ENCODE measurements around the gene KANSL1L. TPM values are rescaled to one million over a fixed set of nuclear protein-coding genes. Genes with fewer than 3 reads are reported as not detected.
A peak's percentile ranks its signal among the peaks of the same experiment; 100 is the strongest.
"Not testable (repeated sequence)": the region's sequence is repeated elsewhere in the genome, so short reads cannot be mapped to it uniquely, and the experiment has no call there.

KANSL1L gene
- total and polyA plus RNA-seq, 8 donors, result 6.2 to 32.3 (median 15.7) TPM

DNA sequence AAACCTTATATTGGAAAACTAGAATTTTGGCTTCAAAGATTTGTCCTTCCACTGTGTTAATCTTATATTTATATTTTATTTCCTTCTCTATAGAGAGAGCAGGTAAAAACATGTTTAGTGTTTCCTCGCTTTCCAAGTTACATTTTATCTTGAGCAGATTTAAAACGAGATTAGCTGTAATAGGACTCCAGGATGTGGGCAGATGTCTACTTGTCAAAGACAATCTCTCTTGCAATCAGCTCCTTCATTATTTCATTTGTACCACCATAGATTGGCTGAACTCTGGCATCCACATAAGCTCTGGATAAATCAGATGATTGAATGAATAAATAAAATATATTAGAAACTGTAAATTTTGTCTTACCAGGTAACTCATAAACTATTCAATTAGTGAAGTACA lies 17.5 kb upstream of the KANSL1L start:
- ATAC-seq, result no peak
- Histone ChIP-seq H3K9me3 (no peaks in the 10 kb centered on the region), H3K4me1 (peaks cover 13 to 26% (median 25%) of the 10 kb centered on the region in 3 donors), H3K27ac (peak overlapping the region in 2 of 4 donors; percentile 68 to 76), H3K27me3 (no peaks in the 10 kb centered on the region), H3K4me3 (no peak overlapping the region), H3K36me3 (no peaks in the 10 kb centered on the region)
- DNase-seq, result no peak
- TF ChIP-seq, protein P1, sequence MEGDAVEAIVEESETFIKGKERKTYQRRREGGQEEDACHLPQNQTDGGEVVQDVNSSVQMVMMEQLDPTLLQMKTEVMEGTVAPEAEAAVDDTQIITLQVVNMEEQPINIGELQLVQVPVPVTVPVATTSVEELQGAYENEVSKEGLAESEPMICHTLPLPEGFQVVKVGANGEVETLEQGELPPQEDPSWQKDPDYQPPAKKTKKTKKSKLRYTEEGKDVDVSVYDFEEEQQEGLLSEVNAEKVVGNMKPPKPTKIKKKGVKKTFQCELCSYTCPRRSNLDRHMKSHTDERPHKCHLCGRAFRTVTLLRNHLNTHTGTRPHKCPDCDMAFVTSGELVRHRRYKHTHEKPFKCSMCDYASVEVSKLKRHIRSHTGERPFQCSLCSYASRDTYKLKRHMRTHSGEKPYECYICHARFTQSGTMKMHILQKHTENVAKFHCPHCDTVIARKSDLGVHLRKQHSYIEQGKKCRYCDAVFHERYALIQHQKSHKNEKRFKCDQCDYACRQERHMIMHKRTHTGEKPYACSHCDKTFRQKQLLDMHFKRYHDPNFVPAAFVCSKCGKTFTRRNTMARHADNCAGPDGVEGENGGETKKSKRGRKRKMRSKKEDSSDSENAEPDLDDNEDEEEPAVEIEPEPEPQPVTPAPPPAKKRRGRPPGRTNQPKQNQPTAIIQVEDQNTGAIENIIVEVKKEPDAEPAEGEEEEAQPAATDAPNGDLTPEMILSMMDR (IDR thresholded peaks at IDR 0.05), result no peak
- 40 to 46% methylated on average over 2 of the region's 2 CpGs for WGBS, 2 donors
- intact Hi-C loops (cut with DNase I), result loop anchor here in 1 of 3 donors (10.0 kb wide), 1 partner anchor 104 kb away; no protein-coding TSS in a partner anchor
- FAIRE-seq, result no peak

DNA sequence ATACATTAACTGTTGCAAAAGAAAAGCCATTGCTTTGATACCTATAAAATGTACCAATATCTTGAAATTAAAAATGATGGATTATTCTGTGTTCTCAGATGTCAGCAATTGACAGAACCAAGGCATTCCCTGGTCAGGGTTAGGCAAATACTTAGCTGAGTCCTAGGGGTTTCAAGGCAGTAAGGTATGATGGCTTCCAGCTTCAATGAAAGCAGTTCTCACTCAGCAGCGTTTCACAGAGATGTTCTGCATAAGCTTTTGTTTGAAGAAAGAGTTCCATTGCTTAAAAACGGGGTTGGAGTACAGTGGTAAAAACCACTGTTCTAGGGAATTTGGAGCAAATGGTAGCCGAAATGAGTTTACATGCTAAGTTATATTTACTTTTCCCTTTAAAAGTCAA lies 17.0 kb upstream of the KANSL1L start:
- DNase-seq (no peak), ATAC-seq (no peak), FAIRE-seq (no peak)
- 72 to 77% methylated on average over 3 of the region's 3 CpGs for WGBS, 2 donors
- Histone ChIP-seq H3K27ac (peak overlapping the region in 2 of 4 donors; percentile 68 to 76), H3K27me3 (no peaks in the 10 kb centered on the region), H3K36me3 (no peaks in the 10 kb centered on the region), H3K9me3 (no peaks in the 10 kb centered on the region), H3K4me3 (no peak overlapping the region), H3K4me1 (peaks cover 13 to 22% (median 22%) of the 10 kb centered on the region in 3 donors)
- TF ChIP-seq, protein P1 (IDR thresholded peaks at IDR 0.05), result no peak
- intact Hi-C loops (cut with DNase I), result loop anchor here in 1 of 3 donors (10.0 kb wide), 1 partner anchor 103 kb away; no protein-coding TSS in a partner anchor

DNA sequence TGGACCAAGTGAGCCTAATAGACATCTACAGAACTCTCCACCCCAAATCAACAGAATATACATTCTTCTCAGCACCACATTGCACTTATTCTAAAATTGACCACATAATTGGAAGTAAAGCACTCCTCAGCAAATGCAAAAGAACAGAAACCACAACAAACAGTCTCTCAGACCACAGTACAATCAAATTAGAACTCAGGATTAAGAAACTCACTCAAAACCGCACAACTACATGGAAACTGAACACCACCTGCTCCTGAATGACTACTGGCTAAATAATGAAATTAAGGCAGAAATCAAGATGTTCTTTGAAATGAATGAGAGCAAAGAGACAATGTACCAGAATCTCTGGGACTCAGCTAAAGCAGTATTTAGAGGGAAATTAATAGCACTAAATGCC lies 12.7 kb upstream of the KANSL1L start:
- not testable (repeated sequence) for ATAC-seq, H3K4me3 ChIP-seq, H3K9me3 ChIP-seq, H3K36me3 ChIP-seq, H3K27ac ChIP-seq, DNase-seq, H3K27me3 ChIP-seq, FAIRE-seq
- H3K4me1 ChIP-seq, result peaks cover 0 to 22% (median 21%) of the 10 kb centered on the region in 3 donors
- intact Hi-C loops (cut with DNase I), result loop anchor here in 1 of 3 donors (10.0 kb wide), 1 partner anchor 99 kb away; no protein-coding TSS in a partner anchor
- WGBS, 2 donors, result 97 to 99% methylated on average over 1 of the region's 1 CpG

DNA sequence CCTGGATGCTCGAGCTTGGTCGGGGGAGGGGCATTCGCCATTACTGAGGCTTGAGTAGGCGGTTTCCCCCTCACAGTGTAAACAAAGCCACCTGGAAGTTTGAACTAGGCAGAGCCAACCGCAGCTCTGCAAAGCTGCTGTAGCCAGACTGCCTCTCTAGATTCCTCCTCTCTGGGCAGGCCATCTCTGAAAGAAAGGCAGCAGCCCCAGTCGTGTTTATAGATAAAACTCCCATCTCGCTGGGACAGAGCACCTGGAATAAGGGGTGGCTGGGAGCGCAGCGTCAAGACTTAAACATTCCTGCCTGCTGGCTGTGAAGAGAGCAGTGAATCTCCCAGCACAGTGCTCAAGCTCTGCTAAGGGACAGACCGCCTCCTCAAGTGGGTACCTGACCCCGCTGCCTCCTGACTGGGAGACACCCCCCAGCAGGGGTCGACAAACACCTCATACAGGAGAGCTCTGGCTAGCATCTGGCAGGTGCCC lies 10.4 kb upstream of the KANSL1L start:
- H3K4me3 ChIP-seq, H3K27ac ChIP-seq, H3K9me3 ChIP-seq, H3K27me3 ChIP-seq, H3K36me3 ChIP-seq, FAIRE-seq: not testable (repeated sequence)
- H3K4me1 ChIP-seq, result peaks cover 0 to 17% (median 16%) of the 10 kb centered on the region in 3 donors
- peak in 2 of 6 donors; percentile 26 to 31 for DNase-seq
- intact Hi-C loops (cut with DNase I), result loop anchor here in 1 of 3 donors (10.0 kb wide), 1 partner anchor 97 kb away; no protein-coding TSS in a partner anchor
- WGBS, 2 donors, result 75 to 78% methylated on average over 12 of the region's 12 CpGs
- peak in 2 of 4 donors; percentile 38 to 67 for ATAC-seq

DNA sequence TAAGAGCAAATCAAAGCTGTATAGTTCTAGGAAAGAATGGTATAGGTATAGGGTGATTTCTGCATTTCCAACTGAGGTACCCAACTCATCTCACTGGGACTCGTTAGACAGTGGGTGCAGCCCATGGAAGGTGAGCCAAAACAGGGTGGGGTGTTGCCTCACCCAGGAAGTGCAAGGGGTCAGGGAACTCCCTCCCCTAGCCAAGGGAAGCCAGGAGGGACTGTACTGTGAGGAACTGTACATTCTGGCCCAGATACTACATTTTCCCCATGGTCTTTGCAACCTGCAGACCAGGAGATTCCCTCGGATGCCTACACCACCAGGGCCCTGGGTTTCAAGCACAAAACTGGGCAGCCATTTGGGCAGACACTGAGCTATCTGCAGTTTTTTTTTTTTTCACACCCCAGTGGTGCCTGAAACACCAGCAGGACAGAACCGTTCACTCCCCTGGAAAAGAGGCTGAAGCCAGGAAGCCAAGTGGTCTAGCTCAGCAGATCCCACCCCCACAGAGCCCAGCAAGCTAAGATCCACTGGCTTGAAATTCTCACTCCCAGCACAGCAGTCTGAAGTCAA lies 9.9 kb upstream of the KANSL1L start:
- H3K27me3 ChIP-seq, H3K4me3 ChIP-seq, DNase-seq, H3K36me3 ChIP-seq, H3K27ac ChIP-seq, H3K9me3 ChIP-seq, FAIRE-seq: not testable (repeated sequence)
- peaks cover 0 to 17% (median 16%) of the 10 kb centered on the region in 3 donors for H3K4me1 ChIP-seq
- 78 to 92% methylated on average over 3 of the region's 3 CpGs for WGBS, 2 donors
- intact Hi-C loops (cut with DNase I), result loop anchor here in 1 of 3 donors (10.0 kb wide), 1 partner anchor 96 kb away; no protein-coding TSS in a partner anchor
- ATAC-seq, result peak in 2 of 4 donors; percentile 18 to 26

DNA sequence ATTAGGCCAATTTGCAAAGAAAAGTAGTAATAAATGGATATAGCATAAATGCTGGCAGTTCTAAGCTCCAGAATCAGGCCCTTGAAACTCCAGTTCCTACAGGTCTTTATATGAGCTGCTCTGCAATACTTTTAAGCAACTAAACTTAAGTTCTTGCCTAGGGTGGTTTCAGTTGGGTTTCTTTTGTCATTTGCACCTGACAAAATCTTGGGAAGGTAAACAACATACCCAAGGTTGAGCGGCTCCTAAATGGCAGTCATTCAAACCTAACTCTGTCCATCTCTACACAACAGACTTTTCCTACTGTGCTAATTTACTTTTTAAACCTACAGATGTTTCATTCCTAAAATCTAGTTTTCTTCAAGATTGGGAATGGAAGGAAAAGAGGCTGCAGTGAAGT lies 9.3 kb upstream of the KANSL1L start:
- peak in 3 of 4 donors; percentile 72 to 92 (median 81) for ATAC-seq
- intact Hi-C loops (cut with DNase I), result loop anchor here in 1 of 3 donors (10.0 kb wide), 1 partner anchor 96 kb away; no protein-coding TSS in a partner anchor
- 34 to 47% methylated on average over 1 of the region's 1 CpG for WGBS, 2 donors

More for the DNA sequence above, 9.3 kb upstream of the KANSL1L start:
- Histone ChIP-seq H3K27me3 (no peaks in the 10 kb centered on the region), H3K9me3 (no peaks in the 10 kb centered on the region), H3K36me3 (no peaks in the 10 kb centered on the region), H3K4me1 (peaks cover 0 to 17% (median 16%) of the 10 kb centered on the region in 3 donors), H3K4me3 (no peak overlapping the region), H3K27ac (peak overlapping the region in 2 of 4 donors; percentile 15 to 52)
- DNase-seq, result no peak
- FAIRE-seq, result no peak
- TF ChIP-seq, protein P1 (IDR thresholded peaks at IDR 0.05), result no peak
